HPDE6-E6E7 (cell line): ENCODE results near the gene IL17A.

Experiments
- DNase-seq: peaks from one replicate; pipeline ENCODE4 v3.0.0; 2011; ENCODE audit warnings: missing footprints; ENCODE audit errors: extremely low spot score

IL17A gene

DNA sequence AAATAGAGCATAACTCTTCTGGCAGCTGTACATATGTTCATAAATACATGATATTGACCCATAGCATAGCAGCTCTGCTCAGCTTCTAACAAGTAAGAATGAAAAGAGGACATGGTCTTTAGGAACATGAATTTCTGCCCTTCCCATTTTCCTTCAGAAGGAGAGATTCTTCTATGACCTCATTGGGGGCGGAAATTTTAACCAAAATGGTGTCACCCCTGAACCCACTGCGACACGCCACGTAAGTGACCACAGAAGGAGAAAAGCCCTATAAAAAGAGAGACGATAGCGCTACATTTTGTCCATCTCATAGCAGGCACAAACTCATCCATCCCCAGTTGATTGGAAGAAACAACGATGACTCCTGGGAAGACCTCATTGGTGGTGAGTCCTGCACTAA is at the start of gene IL17A:
Gene IL17A (plus strand): TSS at position 301 of the 400 bp plus-strand sequence. CDS start 57 bp downstream, at position 358.
- DNase-seq = no peak

DNA sequence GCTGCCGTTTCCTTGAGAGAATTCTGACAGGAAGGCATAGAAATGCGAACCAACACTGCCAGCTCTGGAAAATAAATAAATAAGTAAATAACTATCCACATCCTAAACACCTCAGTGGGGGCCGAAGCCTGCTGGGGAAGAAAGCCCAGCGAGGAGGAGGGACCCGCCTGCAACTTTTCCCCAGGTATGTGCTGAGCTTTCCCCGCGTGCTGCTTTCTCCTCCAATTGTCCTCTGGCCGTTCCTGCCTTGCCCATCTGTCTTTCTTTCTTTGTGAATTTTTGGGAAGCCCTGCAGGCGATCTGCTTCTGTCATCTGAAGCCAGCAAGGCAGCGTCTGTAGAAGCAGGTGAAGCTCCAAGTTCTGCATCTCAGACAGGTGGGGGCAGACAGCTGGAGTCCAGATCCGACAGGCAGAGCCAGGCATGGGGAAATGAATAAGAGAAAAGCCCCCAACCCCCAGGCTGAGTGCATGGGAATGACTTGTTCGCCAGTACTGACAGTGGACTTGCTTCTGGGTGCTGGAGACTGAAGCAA is 49.2 kb upstream of the IL17A start:
- no peak for DNase-seq

DNA sequence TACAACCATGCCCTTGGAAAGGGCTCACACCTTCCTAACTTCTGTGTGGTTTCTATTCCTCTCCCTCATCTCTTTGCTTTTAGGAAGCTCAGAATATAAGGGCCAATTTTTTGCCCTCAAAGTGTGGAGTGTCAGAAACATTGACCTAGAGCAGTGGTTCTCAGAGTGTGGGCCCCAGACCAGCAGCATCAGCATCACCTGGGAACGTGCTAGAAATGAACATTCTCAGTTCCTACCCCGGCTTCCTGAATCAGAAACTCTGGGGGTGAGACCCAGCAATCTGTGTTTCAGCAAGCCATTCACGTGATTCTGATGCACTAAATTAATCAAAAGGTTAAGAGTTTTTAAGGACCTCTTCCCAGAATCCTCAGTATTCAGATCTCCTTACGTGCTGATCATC is 47.9 kb upstream of the IL17A start:
- DNase-seq = no peak

DNA sequence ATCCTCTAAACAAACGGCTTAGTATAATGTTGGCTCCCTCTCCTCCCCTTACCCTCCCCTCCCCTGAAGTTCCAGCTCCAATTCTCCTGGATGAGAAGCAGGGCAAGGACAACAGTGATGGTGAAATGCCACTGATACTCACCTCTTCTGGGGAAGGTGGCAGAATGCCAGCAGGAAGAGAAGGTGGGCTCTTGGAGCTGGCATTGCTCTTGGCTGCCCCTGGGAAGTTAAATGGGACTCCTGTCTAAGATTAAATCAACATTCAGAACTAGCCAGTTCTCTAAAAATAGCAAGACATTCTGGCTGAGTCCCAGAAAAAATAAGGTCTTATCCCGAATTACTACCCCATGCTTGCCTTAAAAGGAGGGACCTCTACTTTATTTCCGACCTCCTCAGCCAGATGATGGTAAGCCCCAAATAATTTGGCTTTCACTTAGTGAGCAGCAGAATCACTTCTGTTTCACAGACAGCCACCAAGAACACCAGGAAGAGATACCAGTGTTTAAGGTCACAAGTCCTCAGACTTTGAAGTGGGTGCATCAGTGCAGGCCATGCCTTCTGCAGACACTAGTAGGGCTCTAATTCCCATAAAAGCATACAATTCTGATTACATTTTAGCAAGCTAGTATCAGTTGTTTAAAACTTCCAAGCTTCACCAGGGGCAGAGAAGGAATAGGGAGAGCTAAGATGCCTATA is 46.0 kb upstream of the IL17A start:
- DNase-seq = no peak

DNA sequence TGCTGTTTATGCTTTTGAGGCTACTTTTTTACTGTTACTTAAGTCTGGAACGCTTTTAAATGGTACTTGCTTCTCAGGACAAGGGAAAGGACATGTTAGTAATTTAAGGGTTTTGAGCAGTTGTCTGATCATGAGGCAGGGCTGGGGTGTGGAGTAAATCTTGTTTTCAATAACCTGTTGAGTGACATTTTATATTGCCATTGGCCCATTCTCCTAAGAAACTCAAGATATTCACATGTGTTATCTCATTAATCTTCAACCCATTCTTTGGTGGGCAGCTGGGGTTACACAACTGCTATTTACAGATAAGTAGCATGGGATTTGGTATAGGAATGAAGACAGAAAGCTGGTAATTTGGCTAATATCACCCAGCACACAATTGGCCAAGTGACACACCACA is 44.6 kb upstream of the IL17A start:
- DNase-seq = no peak

DNA sequence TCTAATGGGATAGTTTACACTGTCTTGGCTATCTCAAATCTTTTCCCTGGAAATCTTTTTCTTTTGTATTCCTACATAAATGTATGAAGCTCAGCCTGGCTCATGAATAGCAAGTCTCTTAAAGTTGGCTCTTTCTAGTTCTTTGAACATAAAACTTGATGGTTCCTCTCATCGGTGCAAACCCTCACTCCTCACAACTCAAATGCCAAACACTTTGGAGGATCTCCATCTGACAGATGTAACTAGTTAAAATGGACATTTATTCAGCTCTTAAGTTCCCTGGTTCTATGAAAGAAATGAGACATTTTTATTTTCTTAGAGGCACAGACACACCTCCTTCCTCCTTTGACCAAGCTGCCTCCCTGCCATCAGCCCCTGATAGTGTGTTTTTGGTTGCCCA is 43.6 kb upstream of the IL17A start:
- DNase-seq = no peak

DNA sequence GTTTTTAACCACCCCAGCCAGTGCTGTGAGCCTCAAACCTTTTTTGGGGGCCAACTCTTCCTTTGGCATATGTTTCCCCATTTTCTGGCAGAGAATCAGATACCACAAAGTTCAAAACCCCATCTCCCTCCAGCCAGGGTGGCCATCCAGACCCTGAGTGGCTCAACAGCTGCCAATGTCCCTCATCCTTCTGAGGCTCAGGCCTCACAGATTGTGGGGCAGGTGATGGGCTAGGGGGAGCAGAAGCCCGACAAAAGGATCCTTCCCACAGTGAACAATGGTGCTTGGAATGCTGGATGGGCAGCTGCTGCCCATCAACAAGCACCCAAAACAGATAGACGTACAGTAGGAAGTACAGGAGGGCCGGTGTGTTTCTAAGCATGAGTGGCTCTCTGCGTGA is 42.6 kb upstream of the IL17A start:
- no peak for DNase-seq

DNA sequence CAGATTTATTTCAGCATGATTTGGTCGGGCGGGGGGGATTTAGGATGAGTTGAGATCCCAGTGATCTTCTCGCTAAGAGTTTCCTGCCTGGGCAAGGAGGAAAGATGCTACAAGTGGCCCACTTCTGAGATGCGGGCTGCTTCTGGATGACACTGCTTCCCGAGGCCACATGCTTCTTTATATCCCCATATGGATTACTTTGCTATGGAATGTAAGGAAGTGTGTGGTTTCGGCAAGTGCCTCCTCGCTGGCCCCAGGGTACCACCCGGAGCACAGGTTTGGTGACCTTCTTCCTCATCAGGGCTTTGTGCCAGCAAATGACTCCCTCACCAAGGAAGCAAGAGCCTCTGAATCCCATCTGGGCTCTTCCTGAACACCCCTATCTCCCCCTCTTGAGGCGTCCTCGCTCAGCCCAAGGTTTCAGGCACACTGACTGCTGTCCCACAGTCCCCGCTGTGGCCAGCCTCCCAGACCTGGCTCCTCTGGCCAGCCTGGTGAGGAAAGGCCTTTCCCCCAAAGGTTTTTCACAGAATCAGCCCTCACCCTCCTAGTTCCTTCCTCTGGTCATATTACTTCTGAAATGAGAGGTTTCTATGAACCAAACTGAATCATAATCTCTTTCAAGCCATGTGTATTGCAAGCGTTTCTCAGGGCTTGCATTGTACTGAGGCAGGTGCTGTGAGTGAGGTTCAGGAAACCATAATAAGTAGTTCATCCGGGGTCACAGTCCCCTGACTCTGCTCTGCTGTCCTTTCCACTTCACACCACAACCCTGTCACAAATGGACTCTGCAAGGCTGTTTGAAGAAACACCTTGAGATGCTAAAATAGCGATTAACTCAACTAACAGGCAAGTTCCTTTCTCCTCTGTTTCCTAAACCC is 41.7 kb upstream of the IL17A start:
- no peak for DNase-seq

DNA sequence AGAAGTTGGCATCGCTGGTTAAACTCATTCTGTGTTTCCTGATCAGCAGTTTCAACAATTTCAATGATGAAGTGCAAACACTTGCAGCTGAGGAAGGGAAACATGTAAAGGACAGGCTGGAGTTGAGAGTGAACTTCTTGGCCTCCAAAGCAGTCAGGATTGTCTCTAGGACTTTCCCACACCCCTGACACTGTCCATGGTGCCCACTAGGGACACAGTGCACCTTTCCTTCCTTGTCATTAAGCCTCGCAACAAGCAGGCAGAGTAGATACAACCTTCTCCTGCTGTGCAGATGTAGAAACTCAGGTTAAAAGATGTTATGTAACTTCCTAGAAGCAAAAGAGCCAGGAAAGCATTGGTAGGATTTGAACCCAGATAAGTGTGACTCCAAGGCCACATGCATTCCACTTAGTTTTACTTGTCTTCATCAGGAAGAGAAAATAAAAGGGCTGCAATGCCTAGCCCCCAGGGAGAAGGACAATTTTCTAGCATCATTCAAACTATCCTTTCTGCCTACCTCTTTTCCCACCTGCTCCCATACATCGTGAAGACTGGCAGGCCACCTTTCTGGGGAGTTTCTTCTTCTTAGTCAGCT is 39.2 kb upstream of the IL17A start:
- DNase-seq = no peak

DNA sequence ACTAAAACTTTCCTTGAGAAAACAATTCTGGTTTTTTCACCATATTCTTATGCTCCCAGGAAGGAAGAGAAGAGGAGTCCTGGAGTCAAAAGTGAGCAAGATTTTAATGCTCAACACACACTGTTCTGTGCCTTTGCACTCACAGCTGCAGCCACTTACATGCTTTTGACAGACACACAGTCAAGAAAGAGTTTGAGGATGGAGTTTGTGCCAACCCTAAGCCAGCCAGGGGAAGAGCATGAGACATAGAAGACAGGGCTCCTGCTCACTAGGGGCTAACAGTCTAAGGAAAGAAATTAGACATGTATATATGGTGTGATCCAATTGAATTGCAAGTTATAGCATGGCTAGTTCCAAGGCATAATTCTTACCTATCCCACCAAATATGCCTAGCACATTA is 37.1 kb upstream of the IL17A start:
- DNase-seq = no peak

DNA sequence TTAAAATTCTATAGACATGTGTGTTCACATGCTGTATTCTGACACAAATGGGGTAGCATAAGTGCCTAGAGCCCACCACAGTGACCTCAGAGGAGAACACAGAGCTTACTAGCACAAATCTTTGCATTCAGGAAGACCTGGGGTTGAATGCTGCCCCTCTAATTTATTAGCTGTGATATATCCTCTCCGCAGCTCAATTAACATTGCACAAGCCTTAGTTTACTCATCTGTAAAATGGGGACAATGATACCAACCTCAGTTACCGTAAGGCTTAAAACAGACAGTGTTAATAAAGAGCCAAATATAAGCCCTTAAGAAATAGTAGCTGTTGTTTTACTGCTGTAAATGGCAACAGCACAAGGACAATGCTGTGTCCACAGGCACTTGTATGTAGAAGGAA is 36.2 kb upstream of the IL17A start:
- no peak for DNase-seq

DNA sequence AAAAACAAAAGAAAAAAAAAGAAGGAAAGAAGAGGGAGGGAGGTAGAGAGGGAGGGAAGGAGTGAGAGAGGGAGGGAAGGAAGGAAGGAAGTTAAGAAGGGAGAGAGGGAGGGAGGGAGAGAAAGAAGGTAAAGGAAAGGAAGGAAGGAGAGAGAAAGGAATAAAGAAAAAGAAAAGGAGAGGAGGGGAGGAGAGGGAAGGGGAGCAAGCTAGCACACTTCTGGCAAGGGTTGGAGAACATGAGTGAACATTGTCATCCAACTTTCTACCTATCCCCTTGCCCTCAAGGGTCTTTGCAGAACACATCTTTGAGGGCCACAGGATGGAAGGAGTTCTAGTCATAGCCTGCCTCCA is 34.1 kb upstream of the IL17A start:
- DNase-seq = no peak

DNA sequence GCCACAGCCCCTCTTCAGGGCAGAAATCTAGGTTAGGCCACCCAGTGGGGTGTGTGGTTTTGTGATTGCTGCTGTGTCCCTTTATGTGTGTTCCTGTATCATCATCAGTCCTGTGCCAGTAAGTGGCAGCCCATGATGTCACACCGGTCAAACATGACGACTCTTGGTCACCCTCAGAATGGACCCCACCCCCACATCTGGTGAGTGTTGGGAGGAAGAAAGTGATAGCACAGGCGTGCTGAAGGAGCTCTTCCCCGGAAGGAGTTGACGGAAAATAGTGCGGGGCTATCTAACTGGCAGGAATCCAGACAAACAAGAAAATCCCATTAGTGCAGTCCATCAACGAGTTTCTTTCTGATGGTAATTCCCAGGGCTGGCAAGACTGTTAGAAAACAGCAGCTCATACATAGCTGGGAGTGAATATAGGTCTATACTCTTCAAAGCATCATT is 33.4 kb upstream of the IL17A start:
- no peak for DNase-seq

DNA sequence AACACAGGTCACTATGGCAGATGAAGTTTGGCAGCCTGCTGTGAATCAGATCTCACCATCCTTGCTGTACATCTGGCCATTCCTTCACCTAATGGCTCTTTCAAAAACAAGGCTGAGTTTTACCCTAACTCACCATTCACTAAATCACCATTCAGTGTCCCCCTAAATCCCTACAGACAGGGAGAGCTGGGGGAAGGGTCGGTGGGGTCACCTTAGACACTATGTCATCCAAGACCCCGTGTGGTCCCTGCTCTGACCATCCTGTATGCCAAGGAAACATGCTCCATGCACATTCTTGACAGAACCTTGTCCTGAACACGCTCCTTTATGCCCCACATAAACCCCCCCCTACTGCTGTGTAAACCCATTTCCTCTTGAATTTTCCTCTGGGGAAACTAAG is 31.8 kb upstream of the IL17A start:
- DNase-seq = no peak

DNA sequence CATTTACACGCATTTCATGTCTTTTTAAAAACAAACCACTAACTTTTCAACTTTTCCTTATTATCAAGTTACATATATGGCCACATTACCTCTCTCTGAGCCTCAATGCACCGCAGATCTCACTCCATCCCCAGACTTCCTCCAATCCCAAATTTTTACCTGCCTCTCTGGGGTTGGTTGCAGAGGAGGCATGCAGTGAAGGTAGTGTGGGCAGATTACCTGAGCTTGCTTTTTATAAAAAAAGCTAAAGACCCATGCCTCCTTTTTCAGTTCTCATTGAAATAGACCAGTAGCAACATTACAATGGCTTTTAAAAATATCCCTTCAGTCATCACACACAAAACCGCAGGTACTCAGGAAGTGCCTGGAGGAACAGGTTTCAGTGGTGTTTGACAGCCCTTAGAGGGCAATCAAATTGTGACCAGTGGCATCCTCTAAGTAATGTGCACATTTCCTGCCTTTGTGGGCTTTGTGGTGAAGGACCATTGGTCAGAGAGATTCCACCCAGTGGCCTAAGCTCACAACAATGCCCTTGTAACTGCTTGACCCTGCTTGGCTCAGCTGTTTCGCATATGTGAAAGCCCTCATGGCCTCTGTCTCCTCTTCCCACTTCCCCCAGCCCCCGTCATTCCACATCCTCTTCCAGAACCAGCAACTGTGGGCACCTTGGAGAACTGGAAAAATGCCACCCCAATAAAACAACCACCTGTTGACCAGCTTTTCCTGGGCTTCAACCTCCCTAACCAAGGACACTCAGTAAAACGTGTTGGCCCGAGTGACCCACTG is 30.2 kb upstream of the IL17A start:
- DNase-seq = no peak

DNA sequence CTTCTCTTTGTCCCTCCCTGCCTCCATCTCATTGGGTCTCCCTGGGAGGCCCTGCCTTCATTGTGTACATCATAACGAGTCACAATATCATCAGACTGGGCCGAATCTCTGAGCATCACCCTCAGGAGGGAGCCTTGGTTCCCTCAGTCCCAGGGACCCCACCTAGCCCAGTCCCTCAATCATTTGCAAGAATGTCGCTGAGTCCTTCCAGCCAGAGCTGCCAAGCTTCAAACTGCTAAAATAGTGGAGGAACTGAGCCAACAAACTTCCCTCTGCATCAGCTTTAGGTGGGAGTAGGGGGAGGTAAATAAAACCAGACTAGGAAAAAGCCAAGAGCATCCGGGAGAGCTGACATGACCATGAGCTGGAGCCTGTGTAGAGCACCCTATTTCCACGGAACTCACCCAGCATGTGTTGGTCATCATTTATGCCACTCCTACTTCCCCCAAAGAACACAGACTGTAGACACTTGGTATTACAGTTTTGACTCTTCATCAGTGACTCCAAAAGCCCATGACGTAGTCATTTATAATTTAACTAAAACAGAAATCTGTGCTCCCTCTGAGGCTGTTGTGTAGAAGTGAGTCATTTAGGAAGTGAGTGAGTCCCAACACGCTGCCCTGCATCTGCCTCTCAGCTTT is 28.8 kb upstream of the IL17A start:
- no peak for DNase-seq

DNA sequence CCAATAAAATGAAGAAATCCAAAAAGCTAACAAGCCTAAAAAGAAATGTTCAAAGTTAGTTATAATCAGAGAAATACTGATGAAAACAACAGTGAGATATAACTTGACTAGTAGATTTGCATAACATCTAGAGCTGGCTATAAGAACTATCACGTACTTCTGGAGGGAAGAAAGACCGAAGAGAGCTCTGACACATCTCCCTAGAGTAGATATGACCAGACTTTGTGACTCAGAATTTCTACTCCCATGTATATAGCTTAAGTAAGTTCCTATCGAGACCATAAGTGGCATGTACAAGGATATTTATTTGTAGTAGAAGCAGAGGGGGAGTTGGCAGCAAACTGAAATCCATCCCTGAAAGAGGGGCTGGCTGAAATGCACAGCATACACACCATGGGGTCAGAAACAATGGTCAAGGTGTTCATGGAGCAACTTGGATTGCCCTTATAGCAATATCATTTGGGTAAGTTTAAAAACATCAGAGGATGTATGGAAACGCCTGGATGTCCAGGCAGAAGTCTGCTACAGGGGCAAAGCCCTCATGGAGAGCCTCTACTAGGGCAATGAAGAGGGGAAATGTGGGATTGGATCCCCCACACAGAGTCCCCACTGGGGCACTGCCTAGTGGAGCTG is 25.6 kb upstream of the IL17A start:
- no peak for DNase-seq

DNA sequence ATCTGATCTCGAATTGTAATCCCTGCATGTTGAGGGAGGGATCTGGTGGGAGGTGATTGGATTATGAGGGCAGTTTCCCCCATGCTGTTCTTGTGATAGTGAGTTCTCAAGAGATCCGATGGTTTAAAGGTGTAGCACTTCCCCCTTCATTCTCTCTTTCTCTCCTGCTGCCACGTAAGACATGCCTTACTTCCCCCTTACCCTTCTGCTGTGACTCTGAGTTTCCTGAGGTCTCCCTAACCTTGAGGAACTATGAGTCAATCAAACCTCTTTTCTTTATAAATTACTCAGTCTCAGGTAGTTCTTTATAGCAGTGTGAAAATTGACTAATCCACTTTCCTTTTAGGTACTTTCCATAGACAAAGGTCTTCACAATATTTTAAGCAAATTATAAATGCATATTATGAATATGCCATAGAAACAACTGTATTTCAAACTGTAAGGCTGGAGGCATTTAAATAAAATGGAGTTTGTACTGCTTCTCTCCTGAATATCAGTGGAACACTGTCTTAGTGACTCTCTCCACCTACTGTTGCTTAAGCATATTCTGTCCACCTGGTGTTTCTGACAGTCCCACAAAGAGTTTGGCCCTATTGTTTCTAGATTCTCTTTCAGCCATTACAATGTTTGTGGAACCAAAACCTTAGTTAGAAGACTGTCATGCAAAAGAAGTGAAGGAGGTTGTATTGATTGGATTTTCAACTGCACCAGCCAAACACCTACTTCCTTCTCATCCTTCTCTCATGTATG is 24.3 kb upstream of the IL17A start:
- no peak for DNase-seq

DNA sequence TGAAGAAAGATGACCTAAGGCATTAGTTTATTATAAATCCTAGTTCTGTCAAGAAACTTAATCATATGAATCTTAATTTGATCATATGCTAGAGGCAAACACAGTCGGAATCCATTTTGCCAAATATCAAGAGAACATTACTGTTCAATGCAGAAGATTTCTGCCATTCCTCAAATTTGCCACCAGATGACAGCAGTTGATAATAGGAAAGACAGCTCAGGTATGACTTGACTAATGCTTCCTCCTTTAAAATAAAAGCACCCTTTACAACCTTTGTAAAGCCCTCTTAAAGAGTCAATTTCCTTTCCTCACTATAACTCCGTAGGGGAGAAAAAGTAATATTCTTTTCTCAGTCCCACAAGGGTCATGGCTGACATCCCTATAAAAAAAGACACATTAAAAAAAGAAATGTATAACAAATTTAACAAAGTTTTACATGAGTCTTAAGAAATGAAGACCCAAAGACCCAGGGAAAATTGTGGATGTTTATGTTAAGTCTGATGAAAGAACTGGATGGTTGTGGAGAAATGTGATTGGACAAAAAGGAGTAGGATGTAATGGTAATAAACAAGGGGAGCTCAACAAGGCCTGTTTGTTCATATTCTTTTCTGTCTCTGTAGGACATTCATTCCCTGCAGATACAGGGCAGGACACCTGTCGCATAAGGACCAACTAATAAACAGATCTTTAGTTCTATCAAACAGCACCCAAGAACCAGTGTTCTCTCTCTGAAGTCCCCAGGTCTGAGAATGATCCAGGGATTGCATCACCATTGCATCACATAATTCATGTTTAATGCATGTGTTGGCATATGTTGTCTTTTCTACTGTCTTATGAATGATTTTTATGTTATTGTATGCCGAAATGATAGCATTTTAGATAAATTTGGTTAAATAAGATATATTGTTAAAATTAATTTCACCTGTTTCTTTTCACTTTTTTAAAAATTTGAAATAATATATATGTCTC is 23.0 kb upstream of the IL17A start:
- DNase-seq = peak; percentile 22
